ENCODE results near the gene PRXL2B. TPM values are rescaled to one million over a fixed set of nuclear protein-coding genes. Genes with fewer than 3 reads are reported as not detected.
A peak's percentile ranks its signal among the peaks of the same experiment; 100 is the strongest.

PRXL2B gene
- total RNA-seq, 1 donor from 2014 or later = 67.7 TPM

DNA sequence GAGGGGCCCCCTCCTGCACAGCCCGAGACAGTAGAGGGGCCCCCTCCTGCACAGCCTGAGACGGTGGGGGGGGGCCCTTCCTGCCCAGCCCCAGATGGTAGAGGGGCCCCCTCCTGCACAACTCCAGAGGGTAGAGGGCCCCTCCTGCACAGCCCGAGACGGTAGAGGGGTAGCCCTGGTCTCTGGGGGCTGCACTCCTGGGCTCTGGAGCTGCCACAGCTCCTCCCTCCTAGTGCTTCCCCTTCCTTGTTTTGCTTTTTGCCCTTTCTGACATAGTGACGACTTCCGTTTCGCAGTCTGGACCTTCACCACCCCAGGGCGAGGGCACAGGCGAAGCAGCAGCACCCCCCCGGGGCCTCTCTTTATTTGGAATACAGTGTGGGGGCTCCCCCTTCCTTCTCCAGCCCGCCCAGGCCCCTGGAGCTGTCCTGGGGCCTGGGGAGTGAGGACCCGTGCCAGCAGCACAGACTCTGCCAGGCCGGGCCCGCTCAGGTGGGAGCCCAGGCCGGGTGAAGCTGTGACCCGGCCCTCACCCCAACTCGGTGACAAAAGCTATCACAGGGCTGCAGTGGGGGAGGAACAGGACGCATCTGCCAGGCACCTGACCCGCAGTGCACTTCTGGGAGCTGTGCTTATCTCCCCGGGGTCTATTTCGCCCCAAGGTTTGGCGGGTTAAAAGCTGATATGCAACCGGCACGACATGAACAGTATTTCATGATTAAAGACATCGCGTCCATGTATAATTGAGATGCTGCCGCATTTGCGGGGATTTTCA, 1.1 kb upstream of the PRXL2B start:
- peak; percentile 55 to 88 for DNase-seq (ENCODE audit: low read depth in 2 of 2)

DNA sequence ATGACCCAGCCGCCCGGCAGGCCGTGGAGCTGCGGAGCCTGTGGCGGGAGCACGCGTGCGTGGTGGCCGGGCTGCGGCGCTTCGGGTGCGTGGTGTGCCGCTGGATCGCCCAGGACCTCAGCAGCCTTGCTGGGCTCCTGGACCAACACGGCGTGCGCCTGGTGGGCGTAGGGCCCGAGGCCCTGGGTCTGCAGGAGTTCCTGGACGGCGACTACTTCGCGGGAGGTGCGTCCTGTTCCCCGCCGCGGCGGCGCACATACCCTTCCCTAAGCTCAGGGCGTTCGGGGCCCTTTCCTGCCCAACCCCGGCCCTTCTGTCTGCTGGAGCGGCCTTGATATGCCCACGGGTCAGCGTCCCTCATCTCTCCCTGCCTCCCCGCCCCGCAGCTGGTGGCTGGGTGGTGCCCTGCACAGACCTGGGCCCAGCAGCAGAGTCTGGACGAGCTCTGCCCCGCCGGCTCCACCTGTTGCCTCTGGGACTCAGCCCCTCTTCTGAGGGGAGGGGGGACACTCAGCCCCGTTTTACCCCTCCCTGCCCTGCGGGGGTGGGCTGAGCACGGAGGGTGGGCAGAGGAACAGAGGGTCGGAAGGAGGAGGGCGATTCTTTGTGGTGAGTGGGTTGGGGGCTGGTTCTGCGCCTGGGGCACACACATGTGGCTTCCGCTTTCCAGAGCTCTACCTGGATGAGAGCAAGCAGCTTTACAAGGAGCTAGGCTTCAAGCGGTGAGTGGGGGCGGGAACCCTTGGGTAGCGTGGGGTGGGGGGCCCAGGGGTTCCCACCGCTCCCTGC, 688 bp downstream of the PRXL2B start:
- peak in 1 of 2 donors; percentile 42 for DNase-seq (ENCODE audit: low read depth in 2 of 2)

DNA sequence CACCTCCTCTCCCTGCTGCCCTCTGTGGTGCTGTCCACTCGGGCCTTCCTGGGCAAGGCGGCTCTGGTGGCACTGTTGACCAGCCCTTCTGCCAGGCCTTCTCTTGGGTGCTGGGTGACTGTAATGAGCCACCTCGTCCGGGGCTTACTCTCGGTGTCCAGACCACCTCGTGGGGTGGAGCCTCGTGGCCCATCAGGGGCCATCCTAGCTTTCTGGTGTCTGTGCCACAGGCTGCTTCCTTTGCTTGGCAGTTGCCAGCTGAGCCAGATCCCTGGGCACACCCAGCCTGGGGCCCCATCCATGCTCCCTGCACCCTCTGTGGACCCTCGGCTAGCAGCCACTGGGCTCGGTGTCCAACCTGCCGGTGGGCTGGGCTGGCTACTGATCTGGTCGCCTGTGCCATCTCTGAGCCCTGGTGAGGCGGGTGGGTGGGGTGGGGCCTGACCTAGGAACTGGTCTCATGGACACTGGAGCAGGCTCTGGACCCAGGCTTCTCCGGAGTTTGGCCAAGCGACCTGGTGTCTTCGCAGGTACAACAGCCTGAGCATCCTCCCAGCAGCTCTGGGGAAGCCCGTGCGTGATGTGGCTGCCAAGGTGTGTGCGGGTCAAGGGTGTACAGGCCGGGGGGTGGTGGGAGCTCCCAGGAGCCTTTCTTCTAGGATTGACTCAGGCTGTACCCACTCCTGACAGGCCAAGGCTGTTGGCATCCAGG, 1.4 kb downstream of the PRXL2B start:
- DNase-seq (ENCODE audit: low read depth in 2 of 2) = no peak

DNA sequence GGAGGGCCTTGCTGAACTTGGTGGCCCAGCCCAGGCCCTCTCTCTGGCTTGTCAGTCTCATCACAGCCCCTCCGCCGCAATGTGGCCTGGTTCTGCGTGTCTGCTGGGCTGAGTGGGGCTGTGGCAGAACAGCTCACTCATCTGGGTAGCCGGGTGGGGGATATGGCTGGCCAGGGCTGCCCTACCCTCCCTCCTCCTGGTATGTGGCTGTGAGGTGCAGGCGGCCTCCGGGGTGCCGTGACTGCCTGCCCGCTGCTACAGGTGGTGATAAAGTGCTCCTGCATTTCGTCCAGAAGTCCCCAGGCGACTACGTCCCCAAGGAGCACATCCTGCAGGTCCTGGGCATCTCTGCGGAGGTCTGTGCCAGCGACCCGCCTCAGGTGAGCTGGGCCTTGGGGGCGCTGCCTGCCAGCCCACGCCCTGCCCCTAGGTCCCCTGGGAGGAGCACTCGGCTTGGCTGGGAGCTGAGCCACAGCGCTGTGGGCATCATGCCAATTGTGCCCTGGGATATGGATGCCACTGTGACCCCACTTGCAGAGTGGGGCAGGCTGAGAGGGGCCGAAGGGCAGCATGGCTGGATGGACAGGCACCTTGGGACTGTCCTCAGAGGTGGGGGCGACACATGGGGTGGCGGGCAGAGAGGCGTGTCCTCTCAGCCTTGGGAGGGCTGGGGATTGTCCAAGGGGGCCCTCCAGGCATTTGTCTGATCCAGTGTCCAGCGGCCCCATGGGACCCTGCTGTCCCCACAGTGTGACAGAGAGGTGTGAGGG, 2.3 kb downstream of the PRXL2B start:
- DNase-seq (ENCODE audit: low read depth in 2 of 2) = no peak

GRCh38 chr1:2589431-2590232, 3.1 kb downstream of the PRXL2B start:
- no peak for DNase-seq (ENCODE audit: low read depth in 2 of 2)

- DNase-seq (ENCODE audit: low read depth in 2 of 2) = no peak
These were observed 3.9 kb downstream of the PRXL2B start for GRCh38 chr1:2590233-2591141.

DNA sequence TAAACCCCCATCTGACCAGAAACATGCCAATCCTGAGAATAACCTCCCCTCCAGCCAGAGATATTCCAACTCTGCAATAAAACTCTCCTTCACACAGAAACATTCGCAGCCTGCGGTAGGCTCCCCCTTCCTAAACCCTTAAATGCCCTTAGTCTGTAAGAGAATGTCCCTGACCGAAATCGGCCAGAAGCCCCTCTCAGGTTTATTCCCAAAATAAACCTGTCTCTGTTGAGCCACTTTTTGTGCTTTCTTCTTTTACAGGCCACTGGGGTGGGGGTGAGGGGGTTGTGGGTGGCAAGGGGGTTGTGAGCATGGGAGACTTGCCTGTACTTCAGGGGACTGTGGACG, 4.6 kb downstream of the PRXL2B start:
- DNase-seq (ENCODE audit: low read depth in 2 of 2) = no peak

GRCh38 chr1:2591581-2592261, 5.1 kb downstream of the PRXL2B start:
- no peak for DNase-seq (ENCODE audit: low read depth in 2 of 2)

GRCh38 chr1:2592672-2593071, 6.1 kb downstream of the PRXL2B start:
- peak in 1 of 2 donors; percentile 29 for DNase-seq (ENCODE audit: low read depth in 2 of 2)

GRCh38 chr1:2593251-2593878, 6.8 kb downstream of the PRXL2B start:
- DNase-seq (ENCODE audit: low read depth in 2 of 2) = no peak

DNA sequence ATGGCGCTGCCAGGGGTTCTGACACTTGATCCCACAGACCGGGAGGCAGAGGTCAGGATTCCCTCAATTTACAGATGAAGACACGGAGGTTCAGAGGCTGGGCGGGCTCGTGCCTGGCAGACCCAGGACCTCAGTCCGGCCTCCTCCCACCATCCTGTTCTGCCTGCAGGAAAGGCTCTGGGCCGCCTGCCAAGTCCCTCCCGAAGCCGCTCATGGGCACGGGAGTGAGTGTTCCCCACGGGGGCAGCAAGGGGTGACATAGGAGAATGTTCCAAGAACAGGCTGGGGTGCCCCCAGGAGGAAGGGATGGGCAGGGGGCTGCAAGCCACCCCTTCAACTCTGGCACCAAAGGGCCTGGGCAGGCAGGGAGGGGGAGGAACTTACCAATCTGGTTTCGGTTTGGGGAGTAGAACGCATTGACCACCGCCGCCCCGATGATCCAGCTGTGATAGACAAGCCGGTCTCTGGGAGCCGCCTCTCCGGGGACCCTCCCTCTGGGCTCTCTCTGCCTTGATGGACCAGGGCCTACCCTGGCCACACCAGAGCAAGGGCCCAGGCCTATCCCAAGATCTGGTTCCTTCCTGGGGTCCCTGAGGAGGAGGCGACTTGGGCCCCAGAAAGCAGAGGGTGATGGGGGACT, 7.5 kb downstream of the PRXL2B start:
- DNase-seq (ENCODE audit: low read depth in 2 of 2) = peak; percentile 61 to 78

- DNase-seq (ENCODE audit: low read depth in 2 of 2) = no peak
These were observed 8.1 kb downstream of the PRXL2B start for GRCh38 chr1:2594641-2595131.

- DNase-seq (ENCODE audit: low read depth in 2 of 2) = no peak
These were observed 8.8 kb downstream of the PRXL2B start for GRCh38 chr1:2595261-2595811.

GRCh38 chr1:2595812-2596529, 9.4 kb downstream of the PRXL2B start:
- no peak for DNase-seq (ENCODE audit: low read depth in 2 of 2)

DNA sequence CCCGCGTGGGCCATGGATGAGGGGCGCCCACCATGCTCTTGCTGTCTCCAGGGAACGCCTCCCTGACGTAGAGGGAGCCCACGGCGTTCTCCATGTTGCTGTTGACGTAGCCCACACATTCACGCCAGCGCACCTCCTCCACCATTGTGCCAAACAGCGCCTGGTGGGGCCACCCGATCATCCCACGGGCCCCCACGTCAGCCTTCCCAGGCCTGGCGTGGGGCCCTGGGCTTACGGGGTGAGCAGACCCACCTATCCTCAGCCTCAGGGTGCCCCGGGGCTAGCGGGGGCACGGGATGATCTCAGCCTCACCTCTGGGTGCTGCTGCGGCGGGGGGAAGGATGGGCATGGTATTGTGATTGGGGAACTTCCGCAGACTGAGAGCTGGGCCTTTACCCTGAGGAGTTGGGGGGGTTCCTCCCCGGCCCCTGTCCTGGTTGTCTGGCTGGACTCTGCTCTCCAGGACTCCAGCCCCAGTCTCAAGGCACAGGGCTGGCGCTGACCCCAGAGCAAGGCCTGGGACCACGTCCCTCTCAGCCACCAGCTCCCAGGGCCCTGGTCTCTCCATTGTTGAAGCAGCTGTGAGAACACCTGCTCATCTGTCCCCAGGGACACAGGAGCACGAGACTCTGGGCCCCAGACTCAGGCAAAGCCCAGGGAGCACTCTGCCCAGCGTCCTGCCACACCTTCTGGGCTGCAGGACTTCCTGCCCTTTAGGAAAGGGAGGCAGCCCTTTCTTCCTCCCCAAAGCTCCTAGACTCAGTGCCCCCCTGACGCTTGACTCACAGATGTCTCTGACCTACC, 10.2 kb downstream of the PRXL2B start:
- no peak for DNase-seq (ENCODE audit: low read depth in 2 of 2)
